ENCODE measurements around the gene TEAD4.

- TF ChIP-seq CTBP1 (IDR thresholded peaks at IDR 0.05; ENCODE audit: borderline replicate concordance) (no peak), L3MBTL2 (conservative IDR thresholded peaks at IDR 0.05) (no peak), FOXM1 (IDR thresholded peaks at IDR 0.05; ENCODE audit: borderline replicate concordance) (no peak), BHLHE40 (IDR thresholded peaks at IDR 0.05; ENCODE audit: borderline replicate concordance) (no peak), ZNF384 (IDR thresholded peaks at IDR 0.05) (no peak)
These were observed 24.8 kb upstream of the TEAD4 start for GRCh38 chr12:2934371-2934770.
